Upper lobe of left lung (tissue), 4 donors: Measurements from ENCODE around the gene LRRC74A.

Experiments
- CTCF ChIP-seq, 6 experiments: fragments of 450-650 bp in 4 of 6; fragments of 200-600 bp in 2 of 6; sonication (generic) in 2 of 6; IDR thresholded peaks; one replicate each; pipeline ENCODE4 v1.5.1; 2016 to 2019; ENCODE audit warnings: antibody characterized with exemption in 6 of 6
- EP300 ChIP-seq, 4 donors: sonication (generic); formaldehyde crosslinking; IDR thresholded peaks; one replicate each; pipeline ENCODE4 v1.5.1; 2017; ENCODE audit warnings: antibody characterized with exemption in 4 of 4, control low read depth in 2 of 4

- TF ChIP-seq CTCF (IDR thresholded peaks at IDR 0.05), result no peak
- TF ChIP-seq EP300 (IDR thresholded peaks at IDR 0.05), result no peak
Observed at GRCh38 chr14:76793956-76794355, 32.3 kb upstream of the LRRC74A start.
